GM18861 (cell line): Measurements from ENCODE around the gene MRPL50.
A peak's percentile ranks its signal among the peaks of the same experiment; 100 is the strongest.
"Not testable (repeated sequence)": the region's sequence is repeated elsewhere in the genome, so short reads cannot be mapped to it uniquely, and the experiment has no call there.

Experiments
- ATAC-seq: cut with Tn5 transposase; IDR thresholded peaks from one replicate; pipeline ENCODE4 v1.9.1; 2021; ENCODE audit not compliant: unreplicated experiment

Gene MRPL50

DNA sequence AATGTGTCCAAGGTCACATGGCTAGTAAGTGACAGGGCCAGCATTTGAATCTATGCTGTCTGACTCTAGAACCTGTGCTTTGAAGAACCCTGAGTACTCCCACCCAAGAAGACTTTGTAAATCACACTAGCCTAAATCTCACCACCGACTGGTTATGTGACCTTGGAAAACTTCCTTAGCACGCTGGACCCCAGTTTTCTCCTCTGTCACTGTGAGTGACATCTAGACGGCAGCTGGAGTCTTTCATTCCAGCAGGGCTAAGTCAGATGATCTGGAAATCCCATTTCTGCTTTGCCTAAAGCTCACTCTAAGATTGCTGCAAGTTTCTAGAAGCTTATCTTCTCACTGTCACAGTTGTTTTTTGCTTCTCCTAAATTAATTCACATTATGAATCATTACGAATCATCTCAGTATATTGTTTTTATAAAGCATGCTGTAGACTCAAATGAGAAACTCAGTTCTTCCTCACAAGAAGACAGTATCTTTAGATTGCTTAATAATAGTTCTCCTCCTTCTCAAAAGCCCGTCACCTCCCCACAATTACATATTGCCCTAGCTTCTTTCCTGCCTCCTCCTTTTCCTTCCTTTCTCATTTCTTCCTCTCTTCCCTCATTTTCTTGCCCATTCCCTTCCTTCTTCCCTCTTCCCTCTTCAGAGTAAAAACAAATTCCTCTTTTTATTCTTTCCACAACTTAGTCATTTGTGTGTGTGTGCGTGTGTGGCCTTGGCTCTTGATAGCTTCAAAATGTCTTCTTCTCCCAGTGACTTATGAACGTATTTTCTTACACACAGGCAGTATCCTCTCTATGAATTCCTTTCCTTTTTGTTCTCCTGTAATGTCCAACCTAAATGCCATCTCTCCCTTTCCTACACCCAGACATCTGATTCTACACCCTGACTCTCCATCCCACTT lies 20.4 kb upstream of the MRPL50 start:
- ATAC-seq = no peak

DNA sequence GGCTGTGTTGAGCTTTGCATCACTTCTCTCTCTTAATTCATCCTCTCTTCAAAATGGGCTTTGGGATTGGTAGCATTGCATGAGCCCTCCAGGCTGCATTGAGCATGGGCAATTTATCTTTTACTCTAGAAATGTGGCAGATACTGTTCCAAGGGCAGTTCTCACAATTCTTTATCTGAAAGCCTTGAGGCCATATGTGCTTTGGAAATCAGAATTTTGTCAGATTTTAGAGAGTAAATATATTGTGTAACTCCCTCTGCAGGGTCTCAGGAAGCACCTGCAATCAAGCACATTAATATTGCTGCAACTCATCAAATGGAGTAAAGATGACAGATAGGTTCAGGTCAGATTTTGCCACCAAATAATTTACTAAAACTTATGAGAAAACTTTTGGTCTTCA lies 19.6 kb upstream of the MRPL50 start:
- no peak for ATAC-seq

DNA sequence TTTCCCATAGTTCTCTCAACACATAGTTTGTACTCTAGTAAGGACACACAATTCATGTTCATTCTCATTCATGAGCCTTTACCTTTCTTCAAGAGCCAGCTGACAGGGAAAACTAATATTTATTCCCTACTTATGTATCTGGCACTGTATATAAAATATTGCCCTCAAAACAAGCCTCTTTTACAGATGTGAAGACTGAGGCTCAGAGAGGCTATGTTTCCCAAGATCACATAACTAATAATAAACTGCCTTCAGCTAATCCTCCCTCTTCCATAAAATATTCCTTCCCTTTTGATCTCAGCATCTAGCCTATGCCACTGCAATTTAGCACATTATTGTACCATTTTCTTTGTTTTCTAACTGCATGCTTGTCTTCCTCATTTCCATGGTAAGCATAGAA lies 19.0 kb upstream of the MRPL50 start:
- ATAC-seq = no peak

DNA sequence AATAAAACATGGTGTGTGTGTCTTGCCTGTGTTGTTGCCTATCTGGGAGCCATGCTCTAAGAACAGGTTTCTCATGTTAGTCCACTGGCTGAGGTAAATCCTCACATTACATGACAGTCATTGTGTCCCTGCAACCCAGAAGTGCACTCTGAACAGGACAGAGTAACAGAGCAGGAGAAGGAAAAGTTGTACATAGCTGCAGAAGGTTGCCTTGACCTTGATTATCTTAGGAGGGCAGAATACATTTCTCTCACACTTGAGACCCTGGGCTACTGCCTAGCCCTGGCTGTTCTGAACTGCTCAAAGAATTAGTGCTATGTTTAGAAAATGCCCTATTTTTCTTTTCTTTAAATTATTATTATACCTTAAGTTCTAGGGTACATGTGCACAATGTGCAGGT lies 17.2 kb upstream of the MRPL50 start:
- ATAC-seq = no peak

DNA sequence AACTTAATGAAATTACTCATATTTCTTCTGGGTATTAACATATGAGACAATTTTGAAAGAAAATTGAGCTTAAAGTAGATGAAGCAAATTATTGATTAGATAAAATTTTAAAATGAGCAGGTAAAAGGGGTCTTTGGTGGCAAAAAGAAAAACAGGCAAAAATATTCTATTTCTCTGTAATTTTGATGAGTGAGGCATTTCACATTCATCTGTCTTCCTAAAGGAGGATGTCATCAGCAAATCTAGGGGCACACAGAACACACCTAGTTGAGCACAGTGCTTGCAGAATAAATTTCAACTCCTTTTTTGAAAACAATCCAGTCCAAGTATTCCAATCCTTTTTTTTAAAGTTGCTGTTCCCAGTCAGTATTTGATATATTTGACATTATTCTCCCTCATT lies 16.4 kb upstream of the MRPL50 start:
- ATAC-seq = no peak

DNA sequence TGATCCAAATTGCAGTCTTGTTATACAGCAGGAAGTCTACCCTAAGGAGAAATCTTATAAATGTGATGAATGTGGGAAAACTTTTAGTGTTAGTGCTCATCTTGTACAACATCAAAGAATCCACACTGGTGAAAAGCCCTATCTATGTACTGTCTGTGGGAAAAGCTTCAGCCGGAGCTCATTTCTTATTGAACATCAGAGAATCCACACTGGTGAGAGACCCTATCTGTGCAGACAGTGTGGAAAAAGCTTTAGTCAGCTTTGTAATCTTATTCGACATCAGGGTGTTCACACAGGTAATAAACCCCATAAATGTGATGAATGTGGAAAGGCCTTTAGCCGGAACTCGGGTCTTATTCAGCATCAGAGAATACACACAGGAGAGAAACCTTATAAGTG lies 10.7 kb upstream of the MRPL50 start:
- no peak for ATAC-seq

DNA sequence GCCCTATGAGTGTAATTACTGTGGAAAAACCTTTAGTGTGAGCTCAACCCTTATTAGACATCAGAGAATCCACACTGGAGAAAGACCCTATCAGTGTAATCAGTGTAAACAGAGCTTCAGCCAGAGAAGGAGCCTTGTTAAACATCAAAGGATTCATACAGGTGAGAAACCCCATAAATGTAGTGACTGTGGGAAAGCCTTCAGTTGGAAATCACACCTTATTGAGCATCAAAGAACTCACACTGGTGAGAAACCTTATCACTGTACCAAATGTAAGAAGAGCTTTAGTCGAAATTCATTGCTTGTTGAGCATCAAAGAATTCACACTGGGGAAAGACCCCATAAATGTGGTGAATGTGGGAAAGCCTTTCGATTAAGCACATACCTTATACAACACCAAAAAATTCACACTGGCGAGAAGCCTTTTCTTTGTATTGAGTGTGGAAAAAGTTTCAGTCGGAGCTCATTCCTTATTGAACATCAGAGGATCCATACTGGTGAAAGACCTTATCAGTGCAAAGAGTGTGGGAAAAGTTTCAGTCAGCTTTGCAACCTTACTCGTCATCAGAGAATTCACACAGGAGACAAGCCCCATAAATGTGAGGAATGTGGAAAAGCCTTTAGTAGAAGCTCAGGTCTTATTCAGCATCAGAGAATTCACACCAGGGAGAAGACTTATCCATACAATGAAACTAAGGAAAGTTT lies 10.1 kb upstream of the MRPL50 start:
- ATAC-seq = no peak

DNA sequence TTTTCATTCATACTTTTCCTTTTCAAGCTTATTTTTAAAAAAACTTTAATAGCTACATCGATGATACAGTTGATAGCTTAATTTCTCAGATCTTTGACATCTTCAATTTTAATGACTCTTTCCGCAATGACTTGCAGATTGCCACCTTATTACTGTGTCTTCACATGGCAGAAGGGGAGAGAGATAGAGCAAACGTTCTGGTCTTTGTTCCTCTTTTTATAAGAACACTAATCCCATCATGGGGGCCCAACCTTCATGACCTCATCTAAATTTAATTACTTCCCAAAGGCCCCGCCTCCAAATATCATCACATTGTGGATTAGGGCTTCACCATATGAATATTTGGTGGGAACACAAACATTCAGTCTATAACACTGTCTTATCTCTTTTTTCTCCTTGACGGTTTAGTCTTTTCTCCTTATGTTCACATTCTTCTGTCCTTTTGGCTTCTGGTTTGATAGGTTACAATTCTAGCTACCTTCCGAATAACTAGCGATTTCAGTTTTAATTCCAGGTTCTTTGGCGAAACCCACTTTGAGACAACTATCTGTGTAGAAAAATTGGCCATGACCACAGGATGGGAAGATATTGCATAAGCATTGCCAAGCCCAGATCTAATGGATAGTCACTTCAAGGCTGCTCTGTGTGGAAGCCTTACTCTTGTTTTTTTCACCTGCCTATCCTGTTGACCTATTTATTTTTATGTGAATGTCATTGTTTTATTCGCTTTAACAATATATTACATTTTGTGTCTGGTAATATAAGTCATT lies 5.3 kb upstream of the MRPL50 start:
- no peak for ATAC-seq

DNA sequence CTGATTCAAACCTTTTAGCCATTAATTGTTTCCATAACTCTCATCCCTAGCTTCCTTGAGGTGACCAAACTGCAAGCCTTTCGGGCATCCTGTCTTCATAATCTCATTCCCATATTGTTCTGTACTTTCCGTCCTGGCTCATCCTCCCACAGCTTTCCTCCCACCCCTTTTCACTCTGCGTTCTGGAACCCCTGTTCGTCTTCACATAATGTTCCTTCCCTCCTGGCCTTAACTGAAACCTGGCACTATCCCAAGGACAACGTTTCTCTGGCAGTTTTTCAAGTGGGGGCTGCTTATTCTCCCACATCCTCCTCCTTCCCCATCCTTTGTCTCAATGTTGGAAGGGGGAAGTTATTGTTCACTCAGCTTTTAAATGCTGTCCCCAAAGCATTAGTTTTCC lies 1.7 kb upstream of the MRPL50 start:
- no peak for ATAC-seq

DNA sequence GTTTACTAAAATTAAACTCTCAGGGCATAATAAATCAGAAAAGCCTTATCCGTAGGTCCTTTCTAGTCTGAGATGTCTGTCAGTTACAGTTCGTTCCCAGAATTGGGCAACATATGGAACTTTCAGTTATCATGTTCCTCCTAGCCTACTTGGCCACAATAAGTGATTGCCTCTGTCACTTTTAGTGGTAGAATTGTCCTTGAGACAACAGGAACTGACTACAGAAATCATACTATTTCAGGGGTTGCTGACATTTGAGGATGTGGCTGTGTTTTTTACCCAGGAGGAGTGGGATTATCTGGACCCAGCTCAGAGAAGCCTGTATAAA lies 1.2 kb upstream of the MRPL50 start:
- no peak for ATAC-seq

DNA sequence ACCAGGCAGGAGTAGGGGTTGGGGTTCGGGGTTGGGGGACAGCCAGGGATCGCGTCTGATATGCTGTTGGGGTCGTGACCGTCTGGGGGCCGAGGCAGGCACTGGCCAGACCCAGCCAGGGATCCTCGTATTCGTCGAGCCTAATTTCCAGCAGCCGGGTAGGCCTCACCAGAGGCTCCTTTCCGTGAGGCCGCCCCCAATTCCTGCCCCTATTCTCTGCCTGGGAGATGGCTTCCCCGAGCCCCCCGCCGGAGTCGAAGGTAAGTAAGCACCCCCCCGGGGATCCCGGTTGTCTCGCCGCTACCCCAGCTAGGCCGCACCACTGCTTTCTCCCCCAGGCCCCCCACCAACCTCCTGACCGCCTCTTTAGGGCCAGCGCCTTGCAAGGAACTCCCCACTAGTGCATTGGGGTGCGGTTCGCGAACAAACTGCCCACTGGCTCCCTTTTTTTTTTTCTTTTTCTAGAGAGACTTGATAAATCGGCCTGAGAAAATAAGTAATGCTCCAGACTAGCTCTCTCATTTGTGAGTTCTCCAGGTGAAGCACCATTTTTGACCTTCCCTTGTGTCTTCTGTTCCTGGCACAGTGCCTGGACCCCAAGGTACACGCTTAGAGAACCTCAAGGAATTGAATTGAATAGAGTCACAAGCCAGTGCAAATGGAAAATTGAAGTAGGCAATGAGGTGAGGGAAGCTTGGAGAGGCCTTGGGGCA lies 668 bp upstream of the MRPL50 start:
- no peak for ATAC-seq

DNA sequence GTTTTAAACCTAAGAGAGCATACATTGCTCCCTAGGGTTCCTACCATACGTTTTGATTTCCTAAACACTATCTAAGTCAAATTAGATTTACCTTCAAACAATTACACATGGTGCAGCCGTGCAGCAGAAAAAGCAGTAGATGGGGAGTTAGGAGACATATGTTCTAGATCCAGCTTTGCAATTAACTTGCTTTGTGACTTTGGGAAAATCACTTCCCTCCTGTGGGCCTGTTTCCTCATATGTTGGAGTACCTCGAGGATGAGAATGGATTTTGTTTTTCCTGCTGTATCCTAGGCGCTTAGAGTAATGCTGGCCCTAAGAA lies 711 bp downstream of the MRPL50 start:
- ATAC-seq = no peak

DNA sequence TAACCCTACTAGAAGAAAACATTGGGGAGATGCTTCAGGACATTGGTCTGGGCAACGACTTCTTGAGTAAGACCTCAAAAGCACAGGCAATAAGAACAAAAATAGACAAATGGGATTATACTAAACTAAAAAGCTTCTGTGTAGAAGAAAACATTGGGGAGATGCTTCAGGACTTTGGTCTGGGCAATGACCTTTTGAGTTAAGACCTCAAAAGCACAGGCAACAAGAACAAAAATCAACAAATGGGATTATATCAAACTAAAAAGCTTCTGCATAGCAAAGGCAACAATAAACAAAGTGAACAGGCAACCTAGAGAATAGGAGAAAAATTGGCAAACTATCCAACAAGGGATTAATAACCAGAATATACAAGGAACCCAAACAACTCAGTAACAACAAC lies 3.7 kb downstream of the MRPL50 start:
- no peak for ATAC-seq

DNA sequence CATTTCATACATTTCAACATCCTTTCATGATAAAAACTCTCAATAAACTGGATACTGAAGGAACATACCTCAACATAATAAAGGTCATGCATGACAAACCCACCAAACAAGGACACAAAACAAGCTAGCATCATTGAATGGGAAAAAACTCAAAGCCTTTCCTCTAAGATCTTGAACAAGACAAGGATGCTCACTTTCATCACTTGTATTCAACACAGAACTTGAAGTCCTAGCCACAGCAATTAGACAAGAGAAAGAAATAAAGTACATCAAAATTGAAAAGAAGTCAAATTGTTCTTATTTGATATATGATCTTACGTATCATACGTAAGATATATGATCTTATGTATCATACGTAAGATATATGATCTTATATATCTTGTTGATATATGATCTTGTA lies 5.3 kb downstream of the MRPL50 start:
- ATAC-seq = no peak

DNA sequence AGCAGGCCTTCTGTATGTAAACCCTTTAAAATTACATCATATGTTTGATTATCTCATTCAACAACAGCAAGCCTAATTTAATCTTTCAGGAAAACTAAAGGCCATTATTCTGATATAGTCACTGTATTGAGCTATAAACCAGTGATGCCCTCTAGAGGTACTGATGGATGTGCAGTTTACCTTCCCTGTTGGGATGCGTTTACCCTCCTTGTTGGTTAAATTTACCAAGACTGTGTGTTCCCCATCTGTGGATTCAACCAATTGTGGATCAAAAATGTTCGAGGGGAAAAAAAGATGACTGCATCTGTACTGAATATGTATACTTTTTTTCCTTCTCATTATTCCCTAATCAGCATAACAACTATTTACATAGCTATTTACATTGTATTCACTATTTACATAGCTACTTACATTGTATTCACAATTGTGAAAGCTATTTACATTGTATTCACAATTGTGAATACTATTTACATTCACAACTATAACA lies 9.9 kb downstream of the MRPL50 start:
- ATAC-seq = no peak

DNA sequence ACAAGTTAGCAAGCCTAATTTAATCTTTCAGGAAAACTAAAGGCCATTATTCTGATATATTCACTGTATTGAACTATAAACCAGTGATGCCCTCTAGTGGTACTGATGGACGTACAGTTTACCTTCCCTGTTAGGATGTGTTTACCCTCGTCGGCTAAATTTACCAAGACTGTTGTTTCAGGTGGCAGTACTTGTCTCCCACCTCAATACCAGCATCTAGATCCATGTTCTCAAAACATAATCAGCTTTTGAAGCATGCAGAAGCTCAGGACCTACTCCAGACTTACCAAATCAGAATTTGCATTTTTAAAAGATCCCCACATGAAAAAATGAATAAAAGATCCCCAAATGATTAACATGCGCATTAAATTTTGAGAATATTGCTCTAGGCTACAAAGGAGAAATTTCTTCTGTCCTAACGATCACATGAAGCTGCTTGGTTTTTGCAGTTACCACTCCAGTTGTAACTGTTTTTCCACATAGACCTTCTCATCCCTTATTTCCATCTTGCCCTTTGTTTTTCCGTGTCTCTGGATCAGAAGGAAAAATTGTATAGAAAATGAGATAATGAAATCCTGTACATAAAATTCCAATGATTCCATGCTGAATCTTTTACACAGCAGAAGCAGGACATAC lies 10.4 kb downstream of the MRPL50 start:
- ATAC-seq = peak; percentile 82

DNA sequence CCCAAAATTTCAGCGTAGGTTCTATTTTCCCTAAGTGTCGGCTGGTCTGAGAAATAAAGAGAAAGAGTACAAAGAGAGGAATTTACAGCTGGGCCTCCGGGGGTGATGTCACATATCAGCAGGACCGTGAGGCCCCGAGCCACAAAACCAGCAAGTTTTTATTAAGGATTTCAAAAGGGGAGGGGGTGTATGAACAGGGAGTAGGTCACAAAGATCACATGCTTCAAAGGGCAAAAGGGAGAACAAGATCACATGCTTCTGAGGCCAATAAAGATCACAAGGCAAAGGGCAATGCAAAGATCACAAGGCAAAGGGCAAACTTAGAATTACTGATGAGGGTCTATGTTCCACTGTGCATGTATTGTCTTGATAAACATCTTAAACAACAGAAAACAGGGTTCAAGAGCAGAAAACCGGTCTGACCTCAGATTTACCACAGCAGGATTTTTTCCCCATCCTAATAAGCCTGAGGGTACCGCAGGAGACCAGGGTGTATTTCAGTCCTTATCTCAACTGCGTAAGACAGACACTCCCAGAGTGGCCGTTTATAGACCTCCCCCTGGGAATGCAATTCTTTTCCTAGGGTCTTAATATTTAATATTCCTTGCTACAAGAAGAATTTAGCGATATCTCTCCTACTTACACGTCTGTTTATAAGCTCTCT lies 13.4 kb downstream of the MRPL50 start, which contains the start of gene BAAT:
Gene BAAT, minus strand, starts transcription at position 134 of the 664 bp plus-strand sequence. CDS start 13,602 bp downstream, outside the sequence.
- ATAC-seq = not testable (repeated sequence)

DNA sequence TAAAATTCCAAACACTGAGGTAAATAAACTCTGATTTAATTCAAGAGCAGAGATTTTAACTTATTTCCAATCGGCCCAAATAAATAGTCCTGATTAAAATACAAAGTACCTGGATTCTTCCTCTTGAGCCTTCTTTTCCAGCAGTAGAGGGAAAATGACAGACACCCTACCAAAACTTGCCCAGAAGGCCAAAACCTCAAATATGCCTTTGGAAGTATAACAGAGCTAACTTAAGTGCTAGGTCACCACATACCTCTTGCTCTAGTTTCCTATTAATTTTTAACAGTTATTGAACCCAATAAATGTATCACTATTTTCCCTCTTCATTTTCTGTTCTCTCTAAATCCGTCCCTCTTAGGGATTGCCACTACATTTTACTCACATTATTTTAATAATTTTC lies 15.1 kb downstream of the MRPL50 start:
- no peak for ATAC-seq

DNA sequence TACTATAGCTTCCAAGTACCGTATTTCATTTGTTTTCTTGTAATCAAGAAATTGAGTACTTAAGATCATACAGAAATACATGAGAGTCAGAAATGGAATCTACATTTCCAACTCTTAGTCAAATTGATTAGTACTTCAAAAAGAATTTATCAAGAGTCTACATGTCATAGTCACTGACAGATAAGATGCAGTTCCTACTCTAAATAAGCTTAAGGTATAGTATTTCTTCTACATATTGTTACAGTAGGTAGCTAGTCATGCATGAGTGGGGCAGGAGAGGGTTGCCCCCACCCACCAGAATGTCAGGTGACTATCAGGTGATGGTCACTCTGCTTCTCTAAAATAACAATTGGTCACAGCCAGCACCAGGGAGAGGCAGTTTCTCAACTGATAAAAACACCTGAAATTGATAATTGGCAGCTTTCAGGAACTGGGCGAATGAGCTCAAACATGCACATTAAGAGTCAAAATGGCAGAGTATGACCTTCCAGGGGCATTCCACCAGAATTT lies 16.5 kb downstream of the MRPL50 start:
- ATAC-seq = no peak

DNA sequence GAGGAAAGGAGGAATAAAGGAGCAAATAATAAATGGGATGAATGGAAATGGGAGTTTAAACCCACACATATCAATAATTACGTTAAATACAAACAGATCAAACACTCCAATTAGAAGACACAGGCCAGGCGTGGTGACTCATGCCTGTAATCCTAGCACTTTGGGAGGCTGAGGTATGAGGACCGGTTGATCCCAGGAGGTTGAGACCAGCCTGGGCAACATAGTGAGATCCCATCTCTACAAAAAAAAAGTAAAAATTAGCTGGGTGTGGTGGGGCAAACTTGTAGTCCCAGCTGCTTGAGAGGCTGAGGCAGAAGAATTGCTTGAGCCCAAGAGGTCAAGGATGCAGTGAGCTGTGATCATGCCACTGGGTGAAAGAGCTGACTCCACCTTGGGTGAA lies 17.3 kb downstream of the MRPL50 start:
- ATAC-seq = no peak
